ENCODE measurements around the gene CNIH3.

GRCh38 chr1:224784265-224785039 is 168.3 kb downstream of the CNIH3 start:
- TF ChIP-seq EP300 (IDR thresholded peaks at IDR 0.05) (no peak), CTCF (IDR thresholded peaks at IDR 0.05) (no peak), POLR2A (IDR thresholded peaks at IDR 0.05) (no peak), POLR2AphosphoS5 (IDR thresholded peaks at IDR 0.05) (no peak)
